Measurements from ENCODE around the gene THADA.
A peak's percentile ranks its signal among the peaks of the same experiment; 100 is the strongest.

GRCh38 chr2:43325107-43325811 is 270.6 kb downstream of the THADA start:
- TF ChIP-seq POLR2A (IDR thresholded peaks at IDR 0.05) (no peak), POLR2AphosphoS5 (IDR thresholded peaks at IDR 0.05) (peak in 1 of 4 donors; percentile 31), EP300 (IDR thresholded peaks at IDR 0.05) (no peak)
- TF ChIP-seq, protein P1, sequence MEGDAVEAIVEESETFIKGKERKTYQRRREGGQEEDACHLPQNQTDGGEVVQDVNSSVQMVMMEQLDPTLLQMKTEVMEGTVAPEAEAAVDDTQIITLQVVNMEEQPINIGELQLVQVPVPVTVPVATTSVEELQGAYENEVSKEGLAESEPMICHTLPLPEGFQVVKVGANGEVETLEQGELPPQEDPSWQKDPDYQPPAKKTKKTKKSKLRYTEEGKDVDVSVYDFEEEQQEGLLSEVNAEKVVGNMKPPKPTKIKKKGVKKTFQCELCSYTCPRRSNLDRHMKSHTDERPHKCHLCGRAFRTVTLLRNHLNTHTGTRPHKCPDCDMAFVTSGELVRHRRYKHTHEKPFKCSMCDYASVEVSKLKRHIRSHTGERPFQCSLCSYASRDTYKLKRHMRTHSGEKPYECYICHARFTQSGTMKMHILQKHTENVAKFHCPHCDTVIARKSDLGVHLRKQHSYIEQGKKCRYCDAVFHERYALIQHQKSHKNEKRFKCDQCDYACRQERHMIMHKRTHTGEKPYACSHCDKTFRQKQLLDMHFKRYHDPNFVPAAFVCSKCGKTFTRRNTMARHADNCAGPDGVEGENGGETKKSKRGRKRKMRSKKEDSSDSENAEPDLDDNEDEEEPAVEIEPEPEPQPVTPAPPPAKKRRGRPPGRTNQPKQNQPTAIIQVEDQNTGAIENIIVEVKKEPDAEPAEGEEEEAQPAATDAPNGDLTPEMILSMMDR (IDR thresholded peaks at IDR 0.05): no peak
